ENCODE data around the gene CD40LG. TPM values are rescaled to one million over a fixed set of nuclear protein-coding genes. Genes with fewer than 3 reads are reported as not detected.

CD40LG gene
- total and polyA plus RNA-seq, 2 donors (not counting 1 experiment from before 2014, with no cell fraction given), result 0.13 to 0.30 TPM

GRCh38 chrX:136656361-136656964, 8.5 kb downstream of the CD40LG start:
- Histone ChIP-seq H3K27me3 (replicated peaks in 1 of 4; ENCODE audit: control extremely low read depth in 1 of 4, control insufficient read depth in 3 of 4, insufficient read depth in 4 of 4, low read length in 3 of 4) (no peaks in the 10 kb centered on the region), H3K4me3 (ENCODE audit: control extremely low read depth in 1 of 5, extremely low read depth in 1 of 5, insufficient read depth in 1 of 5, low read depth in 2 of 5, low read length in 4 of 5) (no peak overlapping the region), H4K20me1 (ENCODE audit: control insufficient read depth, insufficient read depth, low read length, poor library complexity, severe bottlenecking) (no peaks in the 10 kb centered on the region), H3K79me2 (ENCODE audit: control insufficient read depth, insufficient read depth, low read length) (no peaks in the 10 kb centered on the region), H3K9me3 (ENCODE audit: control extremely low read depth in 1 of 3, control insufficient read depth in 2 of 3, insufficient read depth in 1 of 3, low read length in 2 of 3) (no peaks in the 10 kb centered on the region), H3K4me1 (ENCODE audit: control insufficient read depth in 2 of 2, insufficient read depth in 2 of 2, low read length in 2 of 2) (peaks cover 0 to 10% of the 10 kb centered on the region in 2 donors), H3K9ac (ENCODE audit: low read length) (no peak overlapping the region), H3K27ac (ENCODE audit: low read length in 2 of 2) (no peak overlapping the region), H2AFZ (ENCODE audit: insufficient read depth, low read depth, low read length, poor library complexity, severe bottlenecking) (no peak overlapping the region), H3K4me2 (replicated peaks; ENCODE audit: low read depth, low read length, poor library complexity, severe bottlenecking) (no peak overlapping the region), H3K36me3 (replicated peaks in 1 of 2; ENCODE audit: control extremely low read depth in 1 of 2, control insufficient read depth in 1 of 2, extremely low read depth in 1 of 2, insufficient read depth in 2 of 2, low read length in 1 of 2) (no peaks in the 10 kb centered on the region)
- CTCF ChIA-PET, result no interaction called here
- intact Hi-C loops (cut with micrococcal nuclease), result no loop called here
- no peaks in the 10 kb centered on the region for H3K27me3 Mint-ChIP-seq
- no CpG with 5 or more reads among the region's 5 CpGs for WGBS (ENCODE audit: insufficient coverage)
- H3K4me1 Mint-ChIP-seq, result peaks cover 11% of the 10 kb centered on the region
- ATAC-seq (ENCODE audit: low read depth) (no peak), DNase-seq (no peak)
- no peaks in the 10 kb centered on the region for H3K9me3 Mint-ChIP-seq (ENCODE audit: insufficient read depth)
- POLR2A ChIA-PET, result no interaction called here
- H3K4me3 Mint-ChIP-seq, result no peak overlapping the region
- TF ChIP-seq EZH2 (IDR thresholded peaks at IDR 0.05; ENCODE audit: borderline replicate concordance, insufficient read depth, low read depth, low read length, poor library complexity, severe bottlenecking) (no peak), CTCF (IDR thresholded peaks at IDR 0.05) (no peak)
- no peak overlapping the region for H3K27ac Mint-ChIP-seq

GRCh38 chrX:136658151-136658550, 10.2 kb downstream of the CD40LG start:
- H3K27me3 ChIP-seq (replicated peaks in 1 of 4; ENCODE audit: control extremely low read depth in 1 of 4, control insufficient read depth in 3 of 4, insufficient read depth in 4 of 4, low read length in 3 of 4), result no peaks in the 10 kb centered on the region
- ATAC-seq (ENCODE audit: low read depth) (no peak), DNase-seq (no peak)
- ChIA-PET CTCF (no interaction called here), POLR2A (no interaction called here)
- no peak overlapping the region for H2AFZ ChIP-seq (ENCODE audit: insufficient read depth, low read depth, low read length, poor library complexity, severe bottlenecking)
- Mint-ChIP-seq H3K4me1 (peaks cover 11% of the 10 kb centered on the region), H3K9me3 (ENCODE audit: insufficient read depth) (no peaks in the 10 kb centered on the region), H3K27ac (no peak overlapping the region), H3K4me3 (peak overlapping the region; percentile 26), H3K27me3 (no peaks in the 10 kb centered on the region)
- no peaks in the 10 kb centered on the region for H4K20me1 ChIP-seq (ENCODE audit: control insufficient read depth, insufficient read depth, low read length, poor library complexity, severe bottlenecking)
- intact Hi-C loops (cut with micrococcal nuclease), result no loop called here
- H3K79me2 ChIP-seq (ENCODE audit: control insufficient read depth, insufficient read depth, low read length), result no peaks in the 10 kb centered on the region
- no peak overlapping the region for H3K4me3 ChIP-seq (ENCODE audit: control extremely low read depth in 1 of 5, extremely low read depth in 1 of 5, insufficient read depth in 1 of 5, low read depth in 2 of 5, low read length in 4 of 5)
- TF ChIP-seq CTCF (IDR thresholded peaks at IDR 0.05), result no peak
- TF ChIP-seq EZH2 (IDR thresholded peaks at IDR 0.05; ENCODE audit: borderline replicate concordance, insufficient read depth, low read depth, low read length, poor library complexity, severe bottlenecking), result no peak
- peak overlapping the region in 1 of 2 donors; percentile 14 for H3K27ac ChIP-seq (ENCODE audit: low read length in 2 of 2)
- H3K9me3 ChIP-seq (ENCODE audit: control extremely low read depth in 1 of 3, control insufficient read depth in 2 of 3, insufficient read depth in 1 of 3, low read length in 2 of 3), result no peaks in the 10 kb centered on the region
- WGBS (ENCODE audit: insufficient coverage), result 27% methylated on average over 3 of the region's 5 CpGs
- H3K36me3 ChIP-seq (replicated peaks in 1 of 2; ENCODE audit: control extremely low read depth in 1 of 2, control insufficient read depth in 1 of 2, extremely low read depth in 1 of 2, insufficient read depth in 2 of 2, low read length in 1 of 2), result no peaks in the 10 kb centered on the region
- no peak overlapping the region for H3K9ac ChIP-seq (ENCODE audit: low read length)
- H3K4me1 ChIP-seq (ENCODE audit: control insufficient read depth in 2 of 2, insufficient read depth in 2 of 2, low read length in 2 of 2), result peaks cover 0 to 13% of the 10 kb centered on the region in 2 donors
- H3K4me2 ChIP-seq (replicated peaks; ENCODE audit: low read depth, low read length, poor library complexity, severe bottlenecking), result peak overlapping the region; percentile 7
